PC-9 (cell line): ENCODE measurements around the gene TMEM50B. TPM values are rescaled to one million over a fixed set of nuclear protein-coding genes. Genes with fewer than 3 reads are reported as not detected.

ENCODE experiments used
- BruUV-seq: library from RNA; stranded (reverse); fragments of 400-500 nt; replicated peaks from 2 replicates; lab custom pipeline; 2021; lab: Mats Ljungman, UMichigan
- CTCF ChIA-PET: fragments of 300-600 bp; sonication (Branson Sonifier 250); formaldehyde crosslinking; loops from one replicate; lab custom pipeline; 2022; ENCODE audit warnings: antibody characterized with exemption; lab: Charles Lee
- POLR2A ChIA-PET: fragments of 300-600 bp; sonication (Branson Sonifier 250); formaldehyde crosslinking; loops from one replicate; lab custom pipeline; 2022; ENCODE audit warnings: antibody characterized with exemption; ENCODE audit not compliant: unreplicated experiment; lab: Charles Lee
- DNase-seq, 2 experiments: peaks; one replicate each; pipeline versions ENCODE4 v3.0.0 to v3.0.0-alpha.2; 2015 to 2022; ENCODE audit warnings: mixed read lengths in 1 of 2
- H2AFZ ChIP-seq: fragments of 200-600 bp; sonication (generic); 2 replicates; pipeline ENCODE4 v1.8.1; 2017; ENCODE audit warnings: antibody characterized with exemption
- H3F3A ChIP-seq: fragments of 200-600 bp; sonication (generic); 2 replicates; pipeline ENCODE4 v1.8.1; 2017; ENCODE audit warnings: antibody characterized with exemption, mild to moderate bottlenecking, low read depth; ENCODE audit not compliant: insufficient read depth
- H3K27ac ChIP-seq: fragments of 200-600 bp; sonication (generic); 2 replicates; pipeline ENCODE4 v1.6.1; 2016; ENCODE audit warnings: mixed run types
- H3K27me3 ChIP-seq: fragments of 200-600 bp; sonication (generic); 2 replicates; pipeline ENCODE4 v1.6.1; 2016; ENCODE audit warnings: low read depth, mixed run types; ENCODE audit not compliant: insufficient read depth
- H3K36me3 ChIP-seq: fragments of 200-600 bp; sonication (generic); 2 replicates; pipeline ENCODE4 v1.6.1; 2016; ENCODE audit warnings: low read depth, mixed run types
- H3K4me1 ChIP-seq: fragments of 200-600 bp; sonication (generic); replicated peaks from 2 replicates; pipeline ENCODE4 v1.6.1; 2016; ENCODE audit warnings: mixed run types; ENCODE audit not compliant: insufficient read depth
- H3K4me2 ChIP-seq: fragments of 200-600 bp; sonication (generic); 2 replicates; pipeline ENCODE4 v1.6.1; 2017; ENCODE audit warnings: mixed run types
- H3K4me3 ChIP-seq: fragments of 200-600 bp; sonication (generic); 2 replicates; pipeline ENCODE4 v1.6.1; 2016; ENCODE audit warnings: mixed run types
- H3K79me2 ChIP-seq: fragments of 200-600 bp; sonication (generic); 2 replicates; pipeline ENCODE4 v1.6.1; 2017; ENCODE audit warnings: low read depth, mixed run types
- H3K9me2 ChIP-seq: fragments of 200-600 bp; sonication (generic); 2 replicates; pipeline ENCODE4 v1.8.1; 2017; ENCODE audit warnings: mild to moderate bottlenecking; ENCODE audit not compliant: insufficient read depth
- H3K9me3 ChIP-seq: fragments of 200-600 bp; sonication (generic); 2 replicates; pipeline ENCODE4 v1.8.1; 2016; ENCODE audit warnings: low read depth; ENCODE audit not compliant: insufficient read depth
- H4K20me1 ChIP-seq: fragments of 200-600 bp; sonication (generic); 2 replicates; pipeline ENCODE4 v1.8.1; 2017; ENCODE audit not compliant: insufficient read depth
- EZH2 ChIP-seq: fragments of 200-600 bp; sonication (generic); IDR thresholded peaks from 2 replicates; pipeline ENCODE4 v1.8.0; 2017; ENCODE audit warnings: antibody characterized with exemption, low read depth
- intact Hi-C: fragments of 100-400 bp; cut with micrococcal nuclease; formaldehyde crosslinking; loops from one replicate; pipeline ENCODE4 v1.10.0; 2022; ENCODE audit not compliant: unreplicated experiment
- total RNA-seq: library from RNA; stranded (reverse); gene quantifications from 2 replicates; pipeline ENCODE4 v1.2.3, GENCODE V29; 2021
- TF ChIP-seq, protein P1 (sequence below): fragments of 200-600 bp; sonication (generic); conservative IDR thresholded peaks from 2 replicates; pipeline ENCODE4 v1.6.1; 2017; ENCODE audit warnings: mixed run types, antibody characterized with exemption, mild to moderate bottlenecking, moderate library complexity

TMEM50B gene
- total RNA-seq, 1 experiment from 2014 or later, result 11.7 TPM

DNA sequence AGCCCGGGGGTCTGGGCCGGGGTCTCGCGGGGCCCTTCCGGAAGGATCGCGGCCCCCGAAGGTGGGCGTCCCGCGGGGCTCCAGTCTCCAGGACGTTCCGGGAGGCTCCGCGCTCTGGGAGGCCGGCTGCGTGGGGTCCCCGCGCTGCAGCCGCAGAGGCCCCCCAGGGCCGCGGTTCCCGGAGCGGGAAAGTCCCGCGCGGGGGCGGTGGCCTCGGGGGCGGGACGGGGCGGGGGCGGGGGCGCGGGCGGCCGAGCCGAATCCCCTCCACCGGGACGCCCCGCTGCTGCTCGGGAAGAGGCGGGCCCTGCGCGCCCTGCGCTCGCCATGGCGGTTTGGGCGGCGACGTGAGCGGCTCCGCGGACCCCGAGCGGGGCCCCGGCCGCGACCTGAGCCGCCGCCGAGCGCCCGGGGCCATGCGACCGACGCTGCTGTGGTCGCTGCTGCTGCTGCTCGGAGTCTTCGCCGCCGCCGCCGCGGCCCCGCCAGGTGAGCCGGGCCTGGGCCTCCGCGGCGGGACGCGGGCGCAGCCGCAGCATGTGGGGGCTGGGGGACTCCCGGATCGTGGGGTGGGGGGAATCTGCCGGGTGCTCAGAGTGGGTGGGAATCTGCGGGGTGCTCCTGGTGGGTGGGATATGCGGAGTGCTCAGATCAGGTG, 76.5 kb downstream of the TMEM50B start, which contains the start of gene IFNGR2:
TSS of gene IFNGR2 (plus strand) at position 286 of the 658 bp plus-strand sequence. CDS start at position 417, 131 bp downstream.
- Histone ChIP-seq H3K9me2 (no peaks in the 10 kb centered on the region), H3K27me3 (no peaks in the 10 kb centered on the region), H4K20me1 (peaks cover 10% of the 10 kb centered on the region; the same call in 1 of the 2 replicates), H3K36me3 (no peaks in the 10 kb centered on the region; the same call in 1 of the 2 replicates), H3K27ac (peak within 1 kb of the TSS; percentile 56), H3K4me1 (peaks cover 8% of the 10 kb centered on the region; the same call in 1 of the 2 replicates), H3K4me3 (peak within 1 kb of the TSS; percentile 65), H3K9me3 (no peaks in the 10 kb centered on the region), H2AFZ (peak within 1 kb of the TSS; percentile 77), H3F3A (peaks cover 4% of the 10 kb centered on the region; the same call in 1 of the 2 replicates), H3K4me2 (peak within 1 kb of the TSS; percentile 85), H3K79me2 (peaks cover 44% of the 10 kb centered on the region)
- DNase-seq, result peak in 1 of 2 experiments; percentile 9
- no peak for TF ChIP-seq EZH2
- TF ChIP-seq, protein P1, sequence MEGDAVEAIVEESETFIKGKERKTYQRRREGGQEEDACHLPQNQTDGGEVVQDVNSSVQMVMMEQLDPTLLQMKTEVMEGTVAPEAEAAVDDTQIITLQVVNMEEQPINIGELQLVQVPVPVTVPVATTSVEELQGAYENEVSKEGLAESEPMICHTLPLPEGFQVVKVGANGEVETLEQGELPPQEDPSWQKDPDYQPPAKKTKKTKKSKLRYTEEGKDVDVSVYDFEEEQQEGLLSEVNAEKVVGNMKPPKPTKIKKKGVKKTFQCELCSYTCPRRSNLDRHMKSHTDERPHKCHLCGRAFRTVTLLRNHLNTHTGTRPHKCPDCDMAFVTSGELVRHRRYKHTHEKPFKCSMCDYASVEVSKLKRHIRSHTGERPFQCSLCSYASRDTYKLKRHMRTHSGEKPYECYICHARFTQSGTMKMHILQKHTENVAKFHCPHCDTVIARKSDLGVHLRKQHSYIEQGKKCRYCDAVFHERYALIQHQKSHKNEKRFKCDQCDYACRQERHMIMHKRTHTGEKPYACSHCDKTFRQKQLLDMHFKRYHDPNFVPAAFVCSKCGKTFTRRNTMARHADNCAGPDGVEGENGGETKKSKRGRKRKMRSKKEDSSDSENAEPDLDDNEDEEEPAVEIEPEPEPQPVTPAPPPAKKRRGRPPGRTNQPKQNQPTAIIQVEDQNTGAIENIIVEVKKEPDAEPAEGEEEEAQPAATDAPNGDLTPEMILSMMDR, result no peak
- ChIA-PET CTCF (no interaction called here), POLR2A (interaction anchor here (0.6 to 0.7 kb wide), 2 partner anchors 20 to 894 kb away, joined by 8 to 15 read pairs; no protein-coding TSS in a partner anchor)
- intact Hi-C loops, result no loop called here
- BruUV-seq, result no TSS peak

DNA sequence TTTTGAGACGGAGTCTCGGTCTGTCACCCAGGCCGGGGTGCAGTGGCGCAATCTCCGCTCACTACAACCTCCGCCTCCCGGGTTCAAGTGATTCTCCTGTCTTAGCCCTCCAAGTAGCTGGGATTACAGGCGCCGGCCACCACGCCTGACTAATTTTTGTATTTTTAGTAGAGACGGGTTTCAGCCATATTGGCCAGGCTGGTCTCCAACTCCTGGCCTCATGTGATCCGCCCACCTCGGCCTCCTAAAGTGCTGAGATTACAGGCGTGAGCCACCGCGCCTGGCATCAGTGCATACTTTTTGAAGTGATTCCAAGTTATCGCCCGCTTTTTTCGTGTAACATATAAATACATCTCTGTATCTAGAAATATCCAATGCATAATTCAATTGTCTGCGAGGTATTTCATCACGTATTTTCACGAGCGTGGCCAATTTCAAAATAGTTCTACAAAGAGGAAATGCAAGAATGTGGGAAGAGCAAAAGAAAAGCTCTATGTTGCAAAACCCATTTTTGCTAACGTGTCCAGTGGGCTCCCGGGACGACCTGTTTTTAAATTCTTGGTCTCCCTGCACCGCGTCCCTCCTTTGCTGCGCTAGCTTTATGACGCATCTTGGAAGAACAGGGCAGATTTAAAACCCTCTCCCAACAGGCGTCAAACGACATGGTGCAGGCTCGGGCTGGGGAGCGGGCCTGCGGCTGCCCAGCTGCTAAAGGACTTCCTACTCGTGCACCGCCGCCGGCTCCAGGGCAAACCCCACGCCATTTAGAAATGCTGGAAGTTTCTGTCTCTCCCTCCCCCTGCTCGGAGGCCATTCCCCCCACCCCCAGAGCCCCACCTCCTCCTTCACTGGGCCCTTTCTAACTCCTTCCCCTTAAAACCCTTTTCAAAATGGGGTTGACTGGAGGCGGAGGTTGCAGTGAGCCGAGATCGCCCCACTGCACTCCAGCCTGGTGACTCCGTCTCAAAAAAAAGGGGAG, 77.5 kb downstream of the TMEM50B start:
- H3K79me2 ChIP-seq, result peaks cover 38% of the 10 kb centered on the region
- H3K4me3 ChIP-seq, result peak overlapping the region; percentile 49; the same call in 1 of the 2 replicates
- CTCF ChIA-PET, result no interaction called here
- BruUV-seq, result no TSS peak
- peaks cover 4% of the 10 kb centered on the region; the same call in 1 of the 2 replicates for H3F3A ChIP-seq
- TF ChIP-seq, protein P1, result no peak
- TF ChIP-seq EZH2, result no peak
- peak overlapping the region; percentile 64 for H3K4me2 ChIP-seq
- DNase-seq, result no peak
- no peaks in the 10 kb centered on the region for H3K36me3 ChIP-seq
- H3K27me3 ChIP-seq, result no peaks in the 10 kb centered on the region
- no peaks in the 10 kb centered on the region for H3K9me2 ChIP-seq
- peaks cover 10% of the 10 kb centered on the region; the same call in 1 of the 2 replicates for H4K20me1 ChIP-seq
- POLR2A ChIA-PET, result interaction anchor here (0.6 kb wide), 1 partner anchor 893 kb away, joined by 15 read pairs; no protein-coding TSS in a partner anchor
- H3K27ac ChIP-seq, result no peak overlapping the region
- intact Hi-C loops, result no loop called here
- no peak overlapping the region for H2AFZ ChIP-seq
- no peaks in the 10 kb centered on the region for H3K9me3 ChIP-seq
- peaks cover 8% of the 10 kb centered on the region; the same call in 1 of the 2 replicates for H3K4me1 ChIP-seq

DNA sequence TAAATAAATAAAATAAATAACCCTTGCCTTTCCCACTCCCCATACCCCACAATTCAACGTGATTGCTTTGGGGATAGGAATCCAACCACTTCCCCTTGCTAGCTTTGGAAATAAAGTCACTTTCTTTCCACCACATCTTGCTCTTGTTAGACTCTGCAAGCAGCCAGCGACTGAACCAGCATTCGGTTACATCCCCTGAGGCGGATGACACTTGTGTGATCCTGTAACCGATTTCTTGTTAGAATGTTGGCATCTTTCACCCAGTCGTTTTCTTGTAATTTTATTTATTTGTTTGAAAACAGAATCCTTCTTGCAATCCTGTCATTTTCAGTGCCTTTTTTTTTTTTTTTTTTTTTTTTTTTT, 78.2 kb downstream of the TMEM50B start:
- ChIA-PET POLR2A (no interaction called here), CTCF (no interaction called here)

More for the DNA sequence above, 78.2 kb downstream of the TMEM50B start:
- Histone ChIP-seq H3K27me3 (no peaks in the 10 kb centered on the region), H2AFZ (no peak overlapping the region), H3K9me2 (no peaks in the 10 kb centered on the region), H4K20me1 (peaks cover 10% of the 10 kb centered on the region; the same call in 1 of the 2 replicates), H3K4me3 (no peak overlapping the region), H3K9me3 (no peaks in the 10 kb centered on the region), H3K79me2 (peaks cover 31% of the 10 kb centered on the region), H3K4me1 (peaks cover 8% of the 10 kb centered on the region; the same call in 1 of the 2 replicates), H3F3A (peaks cover 4% of the 10 kb centered on the region; the same call in 1 of the 2 replicates), H3K4me2 (no peak overlapping the region), H3K27ac (no peak overlapping the region), H3K36me3 (no peaks in the 10 kb centered on the region)
- DNase-seq, result no peak
- no TSS peak for BruUV-seq
- intact Hi-C loops, result no loop called here
- no peak for TF ChIP-seq EZH2
- TF ChIP-seq, protein P1, result no peak
